Effector memory CD8-positive, alpha-beta T cell (primary cell): ENCODE measurements around the gene LEFTY1.
A peak's percentile ranks its signal among the peaks of the same experiment; 100 is the strongest.
"Not testable (repeated sequence)": the region's sequence is repeated elsewhere in the genome, so short reads cannot be mapped to it uniquely, and the experiment has no call there.

Source experiments
- ATAC-seq: fragments of 150-1000 bp; cut with Tn5 transposase; replicated peaks from 2 replicates; pipeline ENCODE4 v1.10.0; 2021; ENCODE audit warnings: mild to moderate bottlenecking, moderate library complexity
- DNase-seq, 3 experiments: peaks; one replicate each; pipeline ENCODE4 v3.0.0; 2021
- H3K27ac Mint-ChIP-seq, 2 donors: one replicate each; pipeline ENCODE4 v1.8.0; 2022; ENCODE audit warnings: mild to moderate bottlenecking in 2 of 2, mixed read lengths in 2 of 2, moderate library complexity in 2 of 2
- H3K27me3 Mint-ChIP-seq, 2 donors: one replicate each; pipeline ENCODE4 v1.8.0; 2022; ENCODE audit warnings: mixed read lengths in 2 of 2
- H3K36me3 Mint-ChIP-seq: one replicate; pipeline ENCODE4 v1.8.0; 2022; ENCODE audit warnings: mild to moderate bottlenecking, moderate library complexity, mixed read lengths; ENCODE audit not compliant: insufficient read depth
- H3K4me1 Mint-ChIP-seq, 2 donors: one replicate each; pipeline ENCODE4 v1.8.0; 2022; ENCODE audit warnings: low read depth in 2 of 2, mixed read lengths in 2 of 2
- H3K4me3 Mint-ChIP-seq, 2 donors: one replicate each; pipeline ENCODE4 v1.8.0; 2022; ENCODE audit warnings: mild to moderate bottlenecking in 2 of 2, mixed read lengths in 2 of 2, moderate library complexity in 2 of 2
- H3K9me3 Mint-ChIP-seq, 2 donors: one replicate each; pipeline ENCODE4 v1.8.0; 2022; ENCODE audit warnings: mixed read lengths in 2 of 2

The LEFTY1 gene

DNA sequence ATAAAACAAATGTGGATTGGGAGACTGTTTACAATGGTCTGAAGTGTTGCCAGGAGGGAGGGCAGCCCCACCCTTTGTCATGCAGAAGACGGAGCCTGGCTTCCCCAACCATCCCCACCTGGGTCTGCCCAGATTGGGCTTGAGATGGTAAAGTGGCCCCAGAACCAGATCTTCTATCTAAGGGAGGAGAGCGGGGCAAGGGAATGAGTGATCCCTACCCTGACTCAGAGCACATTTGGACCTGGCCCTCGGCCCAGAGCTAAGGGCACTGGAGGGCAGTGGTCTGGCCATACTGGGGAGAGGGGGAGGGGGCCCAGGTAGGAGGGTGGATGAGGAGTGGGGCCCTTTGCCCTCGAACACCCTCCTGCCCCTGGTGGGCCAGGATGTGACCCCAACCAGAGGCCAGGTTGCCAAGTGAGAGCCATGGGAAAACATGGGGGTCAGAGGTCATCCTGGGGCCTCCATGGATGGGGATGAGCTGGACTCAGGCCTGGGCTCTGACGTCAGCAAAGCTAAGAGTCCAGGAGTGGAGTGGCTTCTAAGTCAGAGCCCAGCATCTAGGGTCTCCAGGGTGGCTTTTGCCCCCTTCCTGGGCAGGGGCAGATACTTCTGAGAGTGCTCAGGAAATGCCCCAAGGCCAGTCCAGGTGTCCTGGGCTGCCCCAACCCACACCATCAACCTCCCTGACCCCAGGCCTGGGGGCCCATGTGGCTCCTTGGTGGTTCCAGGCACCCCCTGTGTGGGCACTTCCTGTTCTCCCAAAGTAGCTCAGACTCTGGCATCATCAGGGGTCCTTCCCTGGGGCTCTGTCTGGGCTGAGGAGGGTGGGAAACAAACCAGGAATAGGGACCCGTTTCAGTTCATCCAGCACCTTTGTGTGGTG lies 1.6 kb upstream of the LEFTY1 start:
- no peak for ATAC-seq
- Mint-ChIP-seq H3K9me3 (no peaks in the 10 kb centered on the region), H3K27ac (peak overlapping the region in 1 of 2 donors; percentile 53), H3K27me3 (no peaks in the 10 kb centered on the region), H3K4me1 (peaks cover 0 to 12% of the 10 kb centered on the region in 2 donors), H3K36me3 (peaks cover 3% of the 10 kb centered on the region), H3K4me3 (no peak overlapping the region)
- no peak for DNase-seq

DNA sequence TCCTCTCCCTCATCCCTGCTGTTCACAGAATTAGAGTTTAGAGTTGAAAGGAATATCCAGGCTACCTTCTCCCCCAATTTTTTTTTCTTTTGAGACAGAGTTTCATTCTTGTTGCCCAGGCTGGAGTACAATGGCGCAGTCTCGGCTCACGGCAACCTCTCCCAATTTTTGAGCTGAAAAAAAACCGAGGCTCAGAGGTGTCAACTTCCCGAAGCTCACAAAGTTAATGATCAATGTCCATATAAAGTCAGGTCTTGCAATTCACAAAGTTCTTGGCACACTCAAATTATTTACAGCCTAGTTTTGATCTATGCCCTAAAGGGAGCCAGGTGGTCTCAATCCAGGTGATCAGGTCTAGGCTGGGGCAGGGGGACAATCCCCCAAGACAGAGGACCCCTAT lies 797 bp upstream of the LEFTY1 start:
- no peak for DNase-seq
- peaks cover 0 to 12% of the 10 kb centered on the region in 2 donors for H3K4me1 Mint-ChIP-seq
- peak overlapping the region in 1 of 2 donors; percentile 53 for H3K27ac Mint-ChIP-seq
- ATAC-seq, result no peak
- H3K4me3 Mint-ChIP-seq, result no peak overlapping the region
- H3K36me3 Mint-ChIP-seq, result no peaks in the 10 kb centered on the region
- no peaks in the 10 kb centered on the region for H3K9me3 Mint-ChIP-seq
- H3K27me3 Mint-ChIP-seq, result no peaks in the 10 kb centered on the region

DNA sequence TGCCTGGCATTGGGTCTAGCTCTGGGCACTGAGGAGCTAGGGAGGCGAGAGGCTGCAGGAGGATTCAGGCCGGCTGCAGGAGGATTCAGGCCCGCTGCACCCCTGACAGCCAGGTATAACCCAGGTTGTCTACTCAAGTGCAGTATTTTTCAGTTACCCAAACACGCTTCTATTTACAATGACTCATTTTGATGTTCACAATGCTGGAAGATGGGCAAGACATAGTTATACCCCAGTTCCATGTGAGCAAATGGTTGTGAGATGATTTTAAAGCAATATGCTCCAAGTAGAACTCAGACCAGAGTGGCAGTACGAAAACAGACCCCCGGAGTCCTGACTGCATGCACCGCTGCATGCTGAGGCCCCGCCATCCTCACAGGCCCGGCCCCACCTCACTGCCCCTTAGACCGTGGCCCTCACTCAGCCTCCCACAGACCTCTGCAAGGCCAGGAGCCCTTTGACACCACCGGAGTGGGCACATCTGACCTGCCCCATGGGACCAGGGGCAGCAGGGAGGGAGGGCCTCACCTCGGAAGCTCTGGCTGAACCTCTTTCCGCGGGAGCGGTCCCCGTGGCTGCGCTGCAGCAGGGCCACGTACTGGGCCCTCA lies 553 bp downstream of the LEFTY1 start:
- Mint-ChIP-seq H3K4me3 (no peak overlapping the region), H3K9me3 (no peaks in the 10 kb centered on the region), H3K27ac (no peak overlapping the region), H3K36me3 (peaks cover under 1% of the 10 kb centered on the region), H3K4me1 (peaks cover 4 to 12% of the 10 kb centered on the region in 2 donors), H3K27me3 (no peaks in the 10 kb centered on the region)
- ATAC-seq (no peak), DNase-seq (no peak)

DNA sequence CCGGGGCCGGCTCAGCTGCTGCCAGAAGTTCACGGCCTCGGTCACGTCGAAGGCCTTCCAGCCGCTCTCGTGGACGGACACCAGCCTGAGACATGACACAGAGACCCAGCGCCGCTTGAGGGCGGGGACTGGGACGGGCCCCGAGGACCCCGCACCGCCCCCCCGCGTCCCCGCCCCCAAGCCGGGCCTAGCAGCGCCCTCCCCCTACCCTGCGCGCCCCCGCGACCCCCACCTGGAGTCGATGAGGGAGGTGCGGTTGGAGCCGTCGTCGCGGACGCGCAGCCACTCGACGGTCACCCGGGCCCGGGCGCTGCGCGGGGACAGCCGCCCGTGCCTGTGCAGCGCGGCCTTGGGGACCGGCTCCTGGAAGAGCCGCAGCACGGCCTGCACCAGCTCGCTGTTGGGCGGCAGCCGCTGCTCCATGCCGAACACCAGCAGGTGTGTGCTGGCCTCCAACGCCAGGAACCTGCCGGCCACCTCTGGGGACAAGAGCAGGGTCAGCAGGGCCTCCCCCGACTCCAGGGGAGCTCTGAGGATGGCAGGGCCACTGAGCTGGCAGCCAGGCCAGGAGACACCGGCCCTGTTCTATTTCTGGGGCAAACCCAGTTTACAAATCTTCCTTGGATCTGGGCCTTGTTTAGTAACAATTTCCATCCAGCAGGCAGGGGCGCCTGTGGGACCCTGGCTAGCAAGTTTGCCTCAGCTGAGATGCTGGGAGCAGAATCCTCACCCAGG lies 1.2 kb downstream of the LEFTY1 start:
- H3K4me3 Mint-ChIP-seq, H3K27me3 Mint-ChIP-seq, H3K9me3 Mint-ChIP-seq, ATAC-seq, H3K27ac Mint-ChIP-seq, H3K36me3 Mint-ChIP-seq, DNase-seq: not testable (repeated sequence)
- H3K4me1 Mint-ChIP-seq, result peaks cover 7 to 16% of the 10 kb centered on the region in 2 donors

DNA sequence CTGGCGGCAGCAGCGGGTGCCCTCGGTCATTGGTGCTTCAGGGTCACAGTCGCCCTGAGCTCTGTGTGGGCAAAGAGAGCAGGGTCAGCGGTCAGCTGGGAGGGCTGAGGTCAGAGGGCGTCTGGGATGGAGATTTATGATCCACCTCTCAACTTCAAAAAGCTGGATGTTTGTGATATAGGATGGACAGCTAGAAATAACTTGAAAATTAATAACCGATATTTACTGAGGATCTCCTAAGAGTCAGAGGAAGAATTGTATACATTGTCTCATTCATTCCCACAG lies 2.0 kb downstream of the LEFTY1 start:
- Mint-ChIP-seq H3K27me3 (no peaks in the 10 kb centered on the region), H3K4me1 (peaks cover 7 to 16% of the 10 kb centered on the region in 2 donors), H3K36me3 (peaks cover 4% of the 10 kb centered on the region), H3K4me3 (no peak overlapping the region), H3K27ac (no peak overlapping the region), H3K9me3 (no peaks in the 10 kb centered on the region)
- DNase-seq, result no peak
- no peak for ATAC-seq

DNA sequence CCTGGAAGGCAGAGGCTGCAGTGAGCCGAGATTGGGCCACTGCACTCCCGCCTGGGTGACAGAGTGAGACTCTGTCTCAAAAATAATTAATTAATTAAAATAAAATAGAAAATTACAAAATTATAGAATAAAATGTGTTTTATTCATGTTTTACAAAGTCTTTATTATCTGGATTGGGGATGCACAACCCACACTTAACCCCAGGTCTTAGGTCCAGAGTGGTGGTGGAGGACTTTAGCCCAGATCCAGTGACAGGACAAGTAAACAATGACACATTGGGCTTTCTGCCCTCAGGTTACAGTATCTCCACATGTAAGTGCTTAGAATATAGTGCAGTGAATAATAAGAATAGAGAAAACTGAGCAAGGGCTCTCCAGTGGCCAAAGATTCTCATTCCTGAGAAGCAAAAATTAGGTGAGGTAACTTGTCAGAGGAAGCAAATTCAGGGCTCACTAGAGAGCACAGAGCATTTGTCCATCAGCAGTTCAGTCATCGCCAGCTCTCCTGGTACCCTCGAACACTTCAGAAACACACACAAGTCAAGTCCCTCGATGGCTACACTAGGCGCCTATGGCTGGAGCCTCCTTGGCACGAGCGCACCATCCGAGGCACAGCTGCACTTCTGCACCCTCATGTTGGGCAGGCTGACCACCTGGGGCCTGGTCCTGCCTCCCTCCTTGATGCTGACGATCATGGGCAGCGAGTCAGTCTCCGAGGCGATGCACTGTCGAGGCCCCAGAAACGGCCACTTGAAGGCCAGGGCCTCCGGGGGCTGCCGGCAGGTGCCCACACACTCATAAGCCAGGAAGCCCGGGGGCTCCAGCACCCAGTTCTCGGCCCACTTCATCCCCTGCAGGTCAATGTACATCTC lies 2.6 kb downstream of the LEFTY1 start:
- H3K4me3 Mint-ChIP-seq, result no peak overlapping the region
- no peaks in the 10 kb centered on the region for H3K9me3 Mint-ChIP-seq
- DNase-seq, result no peak
- H3K27me3 Mint-ChIP-seq, result no peaks in the 10 kb centered on the region
- H3K4me1 Mint-ChIP-seq, result peaks cover 7 to 17% of the 10 kb centered on the region in 2 donors
- H3K36me3 Mint-ChIP-seq, result peaks cover 4% of the 10 kb centered on the region
- no peak overlapping the region for H3K27ac Mint-ChIP-seq
- ATAC-seq, result no peak

DNA sequence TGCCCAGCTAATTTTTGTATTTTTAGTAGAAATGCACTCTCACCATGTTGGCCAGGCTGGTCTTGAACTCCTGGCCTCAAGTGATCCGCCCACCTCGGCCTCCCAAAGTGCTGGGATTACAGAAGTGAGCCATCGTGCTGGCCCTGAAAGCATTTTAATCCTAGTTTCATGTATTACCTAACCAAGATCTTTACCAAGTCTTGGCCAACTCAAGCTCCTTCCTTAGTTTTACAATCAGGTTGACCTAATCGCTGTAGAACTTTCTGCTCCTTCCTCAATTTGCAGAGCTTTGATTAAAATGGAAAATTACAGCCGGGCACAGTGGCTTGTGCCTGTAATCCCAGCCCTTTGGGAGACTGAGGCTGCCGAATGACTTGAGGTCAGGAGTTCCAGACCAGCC lies 3.6 kb downstream of the LEFTY1 start:
- H3K36me3 Mint-ChIP-seq, result peaks cover 4% of the 10 kb centered on the region

DNA sequence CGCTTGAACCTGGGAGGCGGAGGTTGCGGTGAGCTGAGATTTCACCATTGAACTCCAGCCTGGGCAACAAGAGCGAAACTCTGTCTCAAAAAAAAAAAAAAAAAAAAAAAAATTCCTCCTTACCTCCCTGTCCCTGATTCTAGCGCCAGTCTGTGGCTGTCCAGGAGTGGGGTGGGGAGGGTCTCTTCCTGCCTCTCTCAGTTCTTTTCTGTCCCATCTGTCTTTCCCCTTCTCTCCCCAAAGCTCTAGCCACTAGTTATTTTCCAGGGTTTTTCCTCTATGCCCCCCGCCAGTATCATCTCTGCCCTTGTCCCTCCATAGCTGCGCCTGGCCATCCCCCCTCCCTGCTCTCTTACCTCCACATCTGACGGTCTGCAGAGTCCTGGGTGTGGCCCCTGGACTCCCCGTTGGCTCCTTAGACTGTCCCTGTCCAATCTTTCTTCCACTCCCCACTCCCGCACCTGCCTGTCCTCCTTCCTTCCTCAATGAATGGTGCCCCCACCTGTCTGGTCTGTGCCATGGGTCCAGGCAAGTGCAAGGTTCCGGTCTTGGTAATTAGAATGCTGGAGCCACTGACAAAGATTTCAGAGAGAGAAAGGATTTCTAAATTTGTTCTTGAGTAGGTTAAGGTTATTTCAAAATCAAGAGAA lies 5.2 kb downstream of the LEFTY1 start:
- H3K27ac Mint-ChIP-seq, result peak overlapping the region; percentile 67 to 91
- H3K36me3 Mint-ChIP-seq, result peaks cover 7% of the 10 kb centered on the region
- peak overlapping the region; percentile 91 to 93 for H3K4me3 Mint-ChIP-seq
- no peak for ATAC-seq
- no peaks in the 10 kb centered on the region for H3K27me3 Mint-ChIP-seq
- DNase-seq, result no peak
- peaks cover 29 to 33% of the 10 kb centered on the region in 2 donors for H3K4me1 Mint-ChIP-seq
- no peaks in the 10 kb centered on the region for H3K9me3 Mint-ChIP-seq

More for the DNA sequence above, 3.6 kb downstream of the LEFTY1 start:
- no peak overlapping the region for H3K4me3 Mint-ChIP-seq
- no peaks in the 10 kb centered on the region for H3K9me3 Mint-ChIP-seq
- ATAC-seq (no peak), DNase-seq (no peak)
- peaks cover 14 to 24% of the 10 kb centered on the region in 2 donors for H3K4me1 Mint-ChIP-seq
- H3K27ac Mint-ChIP-seq, result no peak overlapping the region
- H3K27me3 Mint-ChIP-seq, result no peaks in the 10 kb centered on the region

DNA sequence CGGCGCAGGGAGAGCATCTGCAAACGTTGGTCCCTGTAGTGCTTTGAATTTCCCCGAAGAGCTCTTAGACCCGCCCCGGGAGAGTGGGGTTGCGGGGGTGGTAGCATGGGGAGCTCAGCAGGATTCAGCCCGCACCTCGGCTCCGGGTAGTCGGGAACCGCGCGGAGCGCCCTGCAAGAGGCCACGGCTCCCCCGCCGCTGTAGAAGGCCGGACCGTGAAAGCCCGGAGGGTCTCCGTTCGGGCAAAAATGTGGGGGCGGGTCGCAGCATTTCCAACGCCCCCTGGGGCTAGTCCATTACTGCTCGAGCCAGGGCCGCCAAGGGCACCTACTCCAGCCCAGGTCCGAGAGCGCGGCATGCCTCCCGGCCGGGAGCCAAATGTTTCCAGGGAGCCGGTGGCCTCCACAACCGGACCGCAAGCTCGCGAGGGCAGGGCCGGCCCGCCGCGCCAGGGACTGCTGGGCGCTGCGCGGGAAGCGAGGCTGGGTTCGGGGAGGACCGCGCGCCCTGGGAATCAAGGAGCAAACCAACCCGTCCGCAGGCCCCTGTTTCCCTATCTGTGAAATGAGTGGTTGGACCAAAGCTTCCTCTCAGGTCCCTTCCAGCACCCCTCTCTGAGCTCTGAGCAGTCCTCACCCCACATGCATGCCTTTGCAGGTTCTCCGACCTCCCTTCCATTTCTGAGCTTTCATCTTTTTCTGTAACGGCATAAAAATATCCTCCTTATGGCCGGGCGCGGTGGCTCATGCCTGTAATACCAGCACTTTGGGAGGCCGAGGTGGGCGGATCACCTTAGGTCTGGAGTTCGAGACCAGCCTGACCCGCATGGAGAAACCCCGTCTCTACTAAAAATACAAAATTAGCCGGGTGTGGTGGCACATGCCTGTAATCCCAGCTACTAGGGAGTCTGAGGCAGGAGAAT lies 6.0 kb downstream of the LEFTY1 start:
- Mint-ChIP-seq H3K4me3 (peak overlapping the region; percentile 91 to 93), H3K27ac (peak overlapping the region; percentile 67 to 91), H3K27me3 (no peaks in the 10 kb centered on the region), H3K4me1 (peaks cover 36 to 41% of the 10 kb centered on the region in 2 donors), H3K9me3 (no peaks in the 10 kb centered on the region), H3K36me3 (peaks cover 7% of the 10 kb centered on the region)
- no peak for DNase-seq
- ATAC-seq, result peak; percentile 40

DNA sequence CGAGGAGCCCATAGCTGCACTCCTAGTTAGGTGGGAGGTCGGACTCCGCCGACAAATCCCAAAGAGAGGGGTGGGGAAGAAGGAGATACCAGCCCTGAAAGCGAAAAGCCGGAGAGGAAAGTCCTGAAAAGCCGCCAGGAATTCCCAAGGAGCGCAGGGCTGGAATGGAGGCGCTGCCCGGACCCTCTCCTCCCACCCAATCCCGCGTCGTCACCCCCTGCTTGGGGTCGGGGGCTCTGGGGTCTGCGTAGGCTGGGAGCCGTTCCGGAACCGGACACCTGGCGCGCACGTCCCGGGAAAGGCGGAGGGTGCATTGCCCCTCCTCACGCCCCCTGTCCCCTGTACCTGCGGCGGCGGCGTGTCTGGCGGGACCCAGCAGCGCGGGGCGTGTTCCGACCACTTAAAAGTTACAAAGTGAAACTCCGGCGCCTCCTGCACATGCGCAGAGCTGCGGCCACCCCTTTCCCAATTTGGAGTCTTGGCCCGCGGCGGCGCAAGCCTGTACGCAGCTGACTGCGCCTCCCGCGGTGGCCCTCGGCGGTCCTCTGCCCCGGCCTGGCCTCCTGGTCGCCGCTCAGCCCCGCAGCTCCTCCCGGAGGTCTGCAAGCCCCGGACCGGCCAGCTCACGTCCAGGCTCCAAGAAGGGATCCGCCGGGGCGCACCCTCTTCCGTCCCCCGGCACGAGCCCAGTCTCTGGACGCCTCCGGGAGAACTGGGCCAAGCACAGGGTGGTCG lies 6.8 kb downstream of the LEFTY1 start, which contains the start of gene TMEM63A:
TMEM63A (minus strand) TSS at position 422 of the 735 bp plus-strand sequence. CDS start 4,800 bp downstream, outside the sequence.
- H3K27ac Mint-ChIP-seq, result peak within 1 kb of the TSS; percentile 67 to 91
- no peaks in the 10 kb centered on the region for H3K9me3 Mint-ChIP-seq
- H3K27me3 Mint-ChIP-seq, result no peaks in the 10 kb centered on the region
- H3K4me1 Mint-ChIP-seq, result peaks cover 44 to 49% of the 10 kb centered on the region in 2 donors
- DNase-seq, result peak; percentile 87 to 90 (median 88)
- ATAC-seq, result peak; percentile 83
- peaks cover 12% of the 10 kb centered on the region for H3K36me3 Mint-ChIP-seq
- peak within 1 kb of the TSS; percentile 91 to 93 for H3K4me3 Mint-ChIP-seq
